Activated T-helper 1 cell treated with Interleukin-2 at 50 U/mL for 16 hours (primary cell): ENCODE data around the gene CYP24A1.
"Not testable (repeated sequence)": the region's sequence is repeated elsewhere in the genome, so short reads cannot be mapped to it uniquely, and the experiment has no call there.

ENCODE experiments used
- DNase-seq: peaks from one replicate; pipeline ENCODE4 v3.0.0-alpha.2; 2020; ENCODE audit warnings: low read depth

Gene CYP24A1

DNA sequence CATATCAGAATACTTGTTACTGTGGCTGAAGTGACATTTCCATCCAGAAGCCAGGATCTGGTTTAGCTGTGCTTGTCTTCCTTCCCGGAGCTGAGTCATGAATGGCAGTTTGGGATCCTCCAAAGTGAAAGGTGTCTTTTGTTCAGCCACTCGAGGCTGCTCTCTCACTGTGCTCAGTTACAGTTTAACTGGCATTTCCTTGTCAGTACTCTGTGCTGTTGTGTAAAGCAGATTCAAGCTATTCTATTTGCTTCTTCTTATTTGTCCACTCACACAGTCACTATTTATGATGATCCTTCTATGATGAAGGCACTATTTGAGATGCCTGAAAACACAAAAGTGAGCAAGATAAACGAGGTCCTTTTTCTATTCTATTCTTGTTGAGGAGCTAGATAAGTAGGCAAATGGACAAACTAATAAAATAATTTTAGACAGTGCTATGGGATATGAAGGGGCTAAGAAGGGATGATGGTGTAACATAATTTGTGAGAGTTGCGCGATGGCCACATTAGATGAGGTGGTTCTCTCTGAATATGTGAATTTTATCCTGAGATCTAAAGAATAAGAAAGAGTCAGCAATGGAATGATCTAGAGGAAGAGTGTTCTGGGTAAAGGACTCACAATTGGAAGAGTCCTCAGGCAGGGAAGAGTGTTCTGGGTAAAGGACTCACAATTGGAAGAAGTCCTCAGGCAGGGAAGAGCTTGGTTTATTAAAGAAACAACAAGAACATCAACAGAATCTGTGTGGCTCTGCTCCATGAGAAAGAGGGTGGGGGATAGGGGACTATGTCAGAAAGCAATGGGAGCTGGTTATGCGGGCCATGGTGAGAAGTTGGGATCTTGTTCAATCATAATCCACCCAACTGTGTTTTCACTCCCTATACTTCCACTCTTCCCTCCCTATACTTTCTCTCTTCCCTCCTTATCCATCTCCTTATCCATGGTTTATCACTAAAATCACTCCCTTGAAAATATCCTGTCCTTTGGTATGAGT is 40.1 kb downstream of the CYP24A1 start:
- DNase-seq, result no peak

DNA sequence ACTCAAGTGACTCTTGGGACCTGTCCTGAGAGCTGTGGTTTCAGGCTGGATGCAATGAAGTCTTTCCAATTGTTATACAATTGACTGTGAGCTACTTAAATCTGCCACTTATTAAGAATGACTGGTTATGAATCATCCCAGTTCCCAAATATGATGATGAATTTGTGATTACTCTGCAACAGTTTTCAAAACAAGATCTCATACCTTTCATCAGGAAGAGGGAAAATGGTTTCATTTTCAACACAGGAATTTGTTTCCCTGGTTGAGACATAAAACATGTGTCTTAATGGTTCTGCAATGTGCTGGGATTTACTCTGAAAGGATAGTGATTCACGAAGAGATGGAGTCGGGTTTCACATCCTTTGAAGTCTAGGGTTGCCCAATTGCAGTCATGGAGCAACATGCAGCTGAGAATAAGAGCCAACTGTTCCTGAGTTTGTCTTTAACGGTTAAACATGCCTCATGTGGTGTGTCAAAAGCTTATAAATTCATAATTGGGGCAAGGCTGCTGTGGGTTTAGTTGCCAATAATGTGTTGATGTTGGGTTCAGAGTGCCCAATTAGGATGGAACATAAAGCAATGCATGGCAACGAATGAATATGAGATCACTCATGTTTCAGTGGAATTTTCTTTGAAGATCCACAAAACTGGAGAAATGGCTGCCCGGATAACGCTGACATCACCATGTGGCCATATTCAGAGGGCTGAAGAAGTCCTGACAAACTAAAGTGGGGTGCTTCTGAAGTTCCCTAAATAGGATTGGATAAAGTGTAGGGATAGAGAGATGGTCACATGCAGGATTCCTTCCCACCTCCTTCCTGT is 41.0 kb downstream of the CYP24A1 start:
- no peak for DNase-seq

GRCh38 chr20:54131675-54132611 is 41.8 kb downstream of the CYP24A1 start:
- no peak for DNase-seq

- DNase-seq, result not testable (repeated sequence)
Observed at GRCh38 chr20:54131125-54131524, 42.7 kb downstream of the CYP24A1 start.

DNA sequence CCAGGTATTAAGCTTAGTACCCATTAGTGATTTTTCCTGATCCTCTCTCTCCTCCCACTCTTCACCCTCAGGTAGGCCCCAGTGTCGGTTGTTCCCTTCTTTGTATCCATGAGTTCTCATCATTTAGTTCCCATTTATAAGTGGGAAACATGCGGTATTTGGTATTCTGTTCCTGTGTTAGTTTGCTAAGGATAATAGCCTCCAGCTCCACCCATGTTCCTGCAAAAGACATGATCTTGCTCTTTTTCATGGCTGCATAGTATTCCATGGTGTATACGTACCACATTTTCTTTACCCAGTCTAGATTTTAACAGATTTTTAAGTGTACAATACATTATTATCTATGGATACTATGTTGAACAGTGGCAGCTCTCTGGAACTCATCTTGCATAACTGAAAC is 44.4 kb downstream of the CYP24A1 start:
- no peak for DNase-seq

DNA sequence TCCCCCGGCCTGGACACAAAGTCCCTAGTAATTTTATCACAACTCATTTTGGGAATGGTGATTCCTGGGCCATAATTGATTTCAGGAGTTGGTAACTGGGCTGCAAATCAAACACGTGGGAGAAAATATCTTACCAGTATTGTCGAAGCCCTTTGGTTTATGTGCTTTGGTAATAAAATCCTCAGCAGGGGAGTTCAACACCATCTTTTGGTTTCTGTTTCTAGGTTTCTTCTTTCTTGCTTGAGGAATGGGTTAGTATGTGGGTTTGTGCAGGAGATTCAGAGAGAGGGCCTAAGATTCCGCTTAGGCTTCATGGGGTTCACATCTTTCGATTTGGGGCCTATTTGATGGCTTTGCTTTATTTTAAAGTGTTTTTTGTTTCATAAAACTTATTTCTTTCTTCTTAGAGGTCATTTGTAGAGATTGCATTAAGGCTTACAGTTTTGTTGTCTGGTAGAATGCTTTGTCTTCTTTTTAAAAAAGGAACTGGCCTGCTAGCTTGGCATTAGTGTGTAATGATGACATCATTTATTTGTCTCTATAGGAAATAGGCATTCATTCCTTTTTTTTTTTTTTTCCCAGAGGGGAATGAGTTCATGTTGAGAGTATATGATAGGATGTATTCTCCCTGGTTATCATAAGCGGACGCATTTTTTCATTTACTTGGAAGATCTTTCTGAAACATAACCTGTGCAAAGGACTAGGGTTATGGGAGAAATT is 45.8 kb downstream of the CYP24A1 start:
- no peak for DNase-seq

GRCh38 chr20:54126806-54127655 is 46.8 kb downstream of the CYP24A1 start:
- no peak for DNase-seq

DNA sequence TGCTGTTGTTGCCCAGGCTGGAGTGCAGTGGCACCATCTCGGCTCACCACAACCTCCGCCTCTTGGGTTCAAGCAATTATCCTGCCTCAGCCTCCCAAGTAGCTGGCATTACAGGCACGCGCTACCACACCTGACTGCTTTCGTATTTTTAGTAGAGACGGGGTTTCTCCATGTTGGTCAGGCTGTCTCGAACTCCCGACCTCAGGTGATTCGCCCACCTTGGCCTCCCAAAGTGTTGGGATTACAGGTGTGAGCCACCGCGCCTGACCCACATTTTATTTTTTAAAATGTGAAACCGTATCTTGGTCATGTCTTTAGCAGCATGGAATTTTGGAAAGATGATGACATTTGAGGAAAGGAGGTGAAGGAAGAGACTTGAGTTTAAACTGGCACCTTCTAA is 47.5 kb downstream of the CYP24A1 start:
- DNase-seq, result not testable (repeated sequence)

DNA sequence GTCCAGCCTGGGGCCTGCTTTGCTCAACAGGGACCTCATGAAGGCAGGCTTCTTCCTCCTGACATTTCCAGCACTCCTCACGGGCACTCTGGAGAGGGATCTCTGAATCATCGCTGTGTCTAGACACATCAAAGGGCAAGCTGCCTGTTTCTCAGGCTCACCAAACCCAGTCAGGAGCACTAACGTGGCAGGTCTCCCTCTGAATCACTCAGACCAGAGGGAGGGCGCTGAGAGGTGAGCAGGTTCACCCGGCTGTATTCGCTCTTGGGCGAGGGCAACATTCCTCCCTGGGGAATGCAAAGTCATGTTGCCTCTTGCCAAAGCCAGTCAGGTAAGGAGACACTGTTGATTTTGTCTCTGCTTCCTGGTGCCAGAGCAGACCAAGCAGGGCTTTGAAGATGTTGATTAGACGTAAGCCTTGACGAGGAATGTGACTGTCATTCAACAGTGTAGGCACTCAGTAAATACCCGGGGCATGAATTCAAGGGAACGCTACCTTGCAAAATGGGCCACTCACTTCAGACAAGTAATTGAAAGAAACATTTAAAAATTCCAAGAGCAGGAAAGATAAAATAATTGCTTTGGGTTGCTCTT is 50.1 kb downstream of the CYP24A1 start:
- no peak for DNase-seq

DNA sequence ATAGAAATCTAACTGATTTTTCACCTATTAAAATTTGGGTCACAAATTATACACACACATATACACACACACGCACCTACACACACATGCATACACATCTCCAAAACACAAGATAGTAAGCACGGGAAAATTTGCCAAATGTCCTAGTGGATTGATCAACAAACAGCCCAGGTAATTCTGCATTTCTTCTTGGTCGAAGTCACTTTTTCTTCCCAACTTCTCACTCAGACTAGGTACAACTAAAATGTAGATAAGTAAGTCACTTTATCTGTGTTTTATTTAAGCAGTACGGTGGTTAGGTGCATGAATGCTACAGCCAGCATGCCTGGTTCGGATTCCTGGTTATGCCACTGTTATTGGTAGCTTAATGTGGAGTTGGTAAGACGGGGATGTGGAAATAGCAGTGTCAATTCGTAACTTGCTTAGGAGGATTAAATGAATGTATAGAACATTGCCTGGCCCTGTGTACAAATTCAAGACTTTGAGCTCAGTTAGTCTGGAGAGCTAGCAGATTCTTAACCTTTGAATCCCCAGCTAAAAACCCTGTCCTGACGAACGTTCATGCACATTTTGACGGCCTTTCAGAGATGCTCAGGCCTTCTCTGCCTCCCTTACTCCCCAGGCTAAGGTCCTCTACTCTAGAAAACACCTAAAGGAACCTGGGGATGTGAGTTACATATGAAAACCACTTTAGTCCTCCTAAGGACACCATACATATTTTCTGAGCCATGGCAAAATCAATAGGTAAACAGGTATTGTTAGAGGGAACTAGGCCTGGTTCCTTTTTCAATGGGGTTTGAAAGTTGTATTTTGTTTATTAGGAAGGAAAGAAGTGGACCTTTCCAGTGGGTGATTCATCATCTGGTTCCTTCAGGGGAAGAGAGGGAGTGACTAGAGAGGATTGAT is 50.9 kb downstream of the CYP24A1 start:
- no peak for DNase-seq

GRCh38 chr20:54122189-54122588 is 51.6 kb downstream of the CYP24A1 start:
- no peak for DNase-seq

DNA sequence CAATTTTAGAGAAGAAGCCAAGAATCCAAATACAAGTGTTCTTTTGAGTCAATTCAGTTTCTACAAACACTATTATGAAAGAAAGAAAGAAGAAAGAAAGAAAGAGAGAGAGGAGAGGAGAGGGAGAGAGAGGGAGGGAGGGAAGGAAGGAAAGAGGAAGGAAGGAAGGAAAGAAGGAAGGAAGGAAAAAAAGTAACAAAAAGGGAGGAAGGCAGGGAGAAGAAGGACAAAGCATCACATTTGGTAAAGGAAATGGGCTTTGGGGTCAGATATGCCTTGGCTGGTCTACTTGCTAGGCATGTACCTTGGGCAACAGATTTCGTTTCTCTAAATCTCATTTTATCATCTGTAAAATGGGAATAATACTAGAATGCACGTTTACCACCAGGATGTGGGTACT is 54.0 kb downstream of the CYP24A1 start:
- no peak for DNase-seq

DNA sequence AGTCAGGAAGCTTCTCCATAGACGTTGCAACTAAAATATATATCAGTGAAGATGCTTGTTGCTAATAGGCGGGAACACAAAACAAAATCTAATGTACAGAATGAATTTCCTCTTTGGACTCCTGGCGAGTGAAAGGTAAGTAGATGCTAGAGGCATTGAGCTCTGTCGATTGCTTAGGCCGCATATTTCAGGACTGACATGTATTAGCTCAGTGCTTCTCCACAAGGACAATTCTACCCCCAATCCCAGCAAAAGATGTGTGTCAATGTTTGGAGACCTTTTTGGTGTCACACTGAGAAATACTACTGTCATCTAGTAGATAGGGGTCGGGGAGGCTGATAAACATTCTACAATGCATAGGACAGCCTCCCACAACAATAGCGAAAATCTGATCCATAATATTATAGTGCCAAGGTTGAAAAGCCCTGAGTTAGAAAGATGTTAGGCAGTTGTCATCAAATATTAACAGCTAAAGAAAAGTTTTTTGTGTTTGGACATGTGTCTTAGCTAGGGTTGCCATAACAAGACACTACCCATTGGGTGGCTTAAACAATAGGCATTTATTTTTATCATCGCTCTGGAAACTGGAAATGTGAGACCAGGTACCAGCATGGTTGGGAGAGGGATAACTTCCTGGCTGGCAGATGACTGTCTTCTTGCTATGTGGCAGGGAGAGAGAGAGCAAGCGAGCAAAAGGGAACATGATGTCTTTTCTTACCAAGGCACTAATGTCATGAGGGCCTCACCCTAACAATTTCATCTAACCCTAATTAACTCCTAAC is 55.4 kb downstream of the CYP24A1 start:
- no peak for DNase-seq

DNA sequence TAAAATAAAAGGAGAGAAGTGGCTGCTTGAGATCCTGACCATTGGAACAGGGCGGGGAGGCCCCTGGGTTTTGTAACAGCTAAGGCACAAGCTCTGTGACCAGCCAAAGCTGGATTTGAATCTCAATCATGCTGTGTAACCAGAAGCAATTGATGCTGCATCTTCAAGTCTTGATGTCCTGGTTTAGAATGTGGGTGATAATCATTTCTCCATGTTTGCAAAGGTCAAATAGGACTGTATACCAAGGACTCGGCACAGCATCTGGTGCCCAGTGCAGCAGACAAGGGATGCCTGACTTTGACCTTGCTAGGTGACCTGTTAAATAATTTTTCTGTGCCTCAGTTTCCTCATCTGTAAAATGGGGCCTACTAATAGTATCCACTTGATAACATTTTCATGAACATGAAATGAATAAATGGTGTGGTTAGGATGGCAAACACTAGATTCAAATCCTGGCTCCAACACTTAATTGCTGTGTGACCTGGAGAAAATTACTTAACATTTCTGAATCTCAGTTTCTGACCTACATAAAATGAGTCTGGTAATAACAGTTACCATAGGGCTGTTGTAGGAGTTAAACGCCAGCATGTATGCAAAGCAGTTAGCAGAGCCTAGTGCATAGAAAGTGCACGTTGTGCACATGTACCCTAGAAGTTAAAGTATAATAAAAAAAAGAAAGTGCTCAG is 57.1 kb downstream of the CYP24A1 start:
- DNase-seq, result no peak

GRCh38 chr20:54115172-54115854 is 58.5 kb downstream of the CYP24A1 start:
- DNase-seq, result no peak

GRCh38 chr20:54114109-54114508 is 59.7 kb downstream of the CYP24A1 start:
- no peak for DNase-seq

DNA sequence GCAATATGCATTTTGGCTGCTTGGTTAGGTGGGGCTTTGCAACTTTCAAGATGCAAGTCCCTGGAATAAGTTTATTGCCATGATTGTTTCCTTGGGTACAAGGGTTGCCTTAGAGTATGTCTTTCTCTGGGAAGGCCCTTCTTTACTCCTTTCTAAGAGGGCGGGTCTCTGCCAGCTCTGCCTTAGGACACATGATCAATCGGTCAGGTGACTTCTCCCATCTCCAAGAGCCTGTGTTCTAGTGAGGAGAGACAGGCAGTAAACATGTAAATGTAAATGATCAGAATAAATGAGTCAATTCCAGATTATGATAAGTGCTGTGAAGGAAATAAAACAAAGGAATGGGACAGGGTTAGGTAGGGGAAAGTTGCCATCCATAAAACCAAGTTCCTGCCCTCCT is 60.2 kb downstream of the CYP24A1 start:
- no peak for DNase-seq
